ENCODE results near the gene HJURP.

Gene HJURP

DNA sequence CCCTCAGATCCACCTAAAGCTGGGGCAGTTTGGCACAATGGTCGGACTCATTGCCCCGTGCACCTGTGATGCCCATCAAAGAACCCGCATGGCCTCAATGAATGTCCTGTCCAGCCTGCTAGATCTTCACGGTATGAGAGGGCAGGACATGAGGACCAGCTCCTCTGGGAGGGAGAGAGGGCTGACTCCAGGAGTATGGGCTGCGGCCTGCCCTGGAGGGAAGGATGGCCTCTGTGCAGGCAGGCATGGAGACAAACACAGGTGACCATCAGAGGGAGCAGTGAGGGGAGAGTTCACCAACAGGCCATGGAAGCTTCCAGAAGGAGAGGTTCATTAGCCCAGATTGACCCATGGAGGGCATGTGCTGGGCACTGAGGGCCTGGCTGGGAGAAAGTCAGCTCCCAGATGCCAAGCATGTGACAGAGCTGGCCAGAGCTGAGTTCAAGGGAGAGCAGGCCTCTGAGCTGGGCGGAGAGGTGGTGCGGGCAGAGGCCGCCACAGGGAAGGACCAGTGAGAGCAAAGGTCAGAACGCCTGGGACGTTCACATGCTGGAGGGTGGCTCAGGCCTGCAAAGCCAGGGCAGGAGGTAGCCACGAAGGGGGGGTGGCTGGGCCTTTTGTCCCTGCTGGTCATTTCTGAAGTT, 36.2 kb downstream of the HJURP start:
- TF ChIP-seq, protein P1, sequence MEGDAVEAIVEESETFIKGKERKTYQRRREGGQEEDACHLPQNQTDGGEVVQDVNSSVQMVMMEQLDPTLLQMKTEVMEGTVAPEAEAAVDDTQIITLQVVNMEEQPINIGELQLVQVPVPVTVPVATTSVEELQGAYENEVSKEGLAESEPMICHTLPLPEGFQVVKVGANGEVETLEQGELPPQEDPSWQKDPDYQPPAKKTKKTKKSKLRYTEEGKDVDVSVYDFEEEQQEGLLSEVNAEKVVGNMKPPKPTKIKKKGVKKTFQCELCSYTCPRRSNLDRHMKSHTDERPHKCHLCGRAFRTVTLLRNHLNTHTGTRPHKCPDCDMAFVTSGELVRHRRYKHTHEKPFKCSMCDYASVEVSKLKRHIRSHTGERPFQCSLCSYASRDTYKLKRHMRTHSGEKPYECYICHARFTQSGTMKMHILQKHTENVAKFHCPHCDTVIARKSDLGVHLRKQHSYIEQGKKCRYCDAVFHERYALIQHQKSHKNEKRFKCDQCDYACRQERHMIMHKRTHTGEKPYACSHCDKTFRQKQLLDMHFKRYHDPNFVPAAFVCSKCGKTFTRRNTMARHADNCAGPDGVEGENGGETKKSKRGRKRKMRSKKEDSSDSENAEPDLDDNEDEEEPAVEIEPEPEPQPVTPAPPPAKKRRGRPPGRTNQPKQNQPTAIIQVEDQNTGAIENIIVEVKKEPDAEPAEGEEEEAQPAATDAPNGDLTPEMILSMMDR (IDR thresholded peaks at IDR 0.05; ENCODE audit: low read depth, low read length) = no peak
- DNase-seq (ENCODE audit: extremely low read depth, low read depth) = no peak

DNA sequence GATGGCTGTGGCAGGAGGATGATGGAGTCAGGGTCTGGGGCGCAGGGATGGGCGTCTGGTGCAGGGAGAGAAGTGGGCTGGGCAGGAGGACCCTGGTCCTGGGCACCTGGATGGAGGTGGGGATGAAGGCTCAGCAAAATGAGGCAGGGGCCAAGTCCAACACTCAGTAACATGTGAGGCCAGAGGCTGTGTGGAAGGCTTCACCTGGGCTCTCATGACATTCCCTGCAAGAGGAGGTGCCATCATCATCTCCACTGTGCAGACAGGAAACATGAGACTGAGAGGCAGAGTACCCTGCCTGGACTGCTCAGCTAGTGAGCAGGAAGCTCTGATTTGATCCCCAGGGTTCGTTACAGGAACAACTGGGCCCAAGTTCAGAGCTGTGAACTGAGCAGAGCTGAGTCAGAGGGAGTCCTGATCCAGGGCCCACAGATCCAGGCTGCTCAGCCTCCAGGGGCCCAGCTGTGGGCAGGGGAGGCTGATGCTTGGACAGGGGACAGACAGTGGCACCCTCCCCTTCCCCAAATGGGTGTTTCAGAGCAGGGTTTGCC, 36.9 kb downstream of the HJURP start:
- TF ChIP-seq, protein P1 (IDR thresholded peaks at IDR 0.05; ENCODE audit: low read depth, low read length) = no peak

DNA sequence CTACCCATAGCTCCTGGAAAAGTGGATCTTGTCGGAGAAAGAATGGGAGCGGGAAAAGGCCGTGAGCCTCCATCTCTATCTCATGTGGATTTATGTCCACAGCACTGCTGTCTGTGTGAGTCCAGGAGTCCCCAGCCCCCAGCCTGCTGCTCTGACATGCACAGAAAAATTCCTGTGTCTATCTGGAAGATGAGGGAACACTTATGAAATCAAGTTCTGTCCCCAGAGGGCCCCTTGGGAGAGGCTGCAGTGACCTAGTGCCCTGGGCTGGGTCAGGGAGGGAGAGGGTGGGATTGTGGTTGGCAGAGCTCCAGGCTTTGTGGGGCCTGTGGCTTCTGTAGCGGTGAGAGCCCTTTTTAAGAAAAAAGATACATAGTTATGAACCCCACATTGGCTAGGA, 37.6 kb downstream of the HJURP start:
- no peak for DNase-seq (ENCODE audit: extremely low read depth, low read depth)
- TF ChIP-seq, protein P1 (IDR thresholded peaks at IDR 0.05; ENCODE audit: low read depth, low read length) = no peak

More for the DNA sequence above, 36.9 kb downstream of the HJURP start:
- no peak for DNase-seq (ENCODE audit: extremely low read depth, low read depth)

DNA sequence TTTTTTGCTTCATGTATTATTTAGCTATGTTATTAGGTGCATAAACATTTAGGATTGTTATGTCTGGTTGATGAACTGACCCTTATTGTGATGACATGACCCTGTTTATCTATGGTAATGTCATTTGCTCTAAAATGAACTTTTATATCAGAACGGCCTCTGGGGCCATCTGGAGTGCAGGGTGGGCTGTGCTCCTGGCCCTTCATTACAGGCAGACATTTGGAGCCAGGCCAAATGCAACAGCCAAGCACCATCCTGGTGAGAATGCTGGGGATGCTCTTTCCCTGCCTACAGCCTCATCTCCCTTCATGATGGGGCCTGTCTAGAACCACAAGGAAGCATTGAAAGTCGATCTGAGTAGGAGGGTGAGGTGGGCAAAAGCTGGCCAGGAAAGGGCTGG, 38.0 kb downstream of the HJURP start:
- no peak for DNase-seq (ENCODE audit: extremely low read depth, low read depth)
- TF ChIP-seq, protein P1 (IDR thresholded peaks at IDR 0.05; ENCODE audit: low read depth, low read length) = no peak

DNA sequence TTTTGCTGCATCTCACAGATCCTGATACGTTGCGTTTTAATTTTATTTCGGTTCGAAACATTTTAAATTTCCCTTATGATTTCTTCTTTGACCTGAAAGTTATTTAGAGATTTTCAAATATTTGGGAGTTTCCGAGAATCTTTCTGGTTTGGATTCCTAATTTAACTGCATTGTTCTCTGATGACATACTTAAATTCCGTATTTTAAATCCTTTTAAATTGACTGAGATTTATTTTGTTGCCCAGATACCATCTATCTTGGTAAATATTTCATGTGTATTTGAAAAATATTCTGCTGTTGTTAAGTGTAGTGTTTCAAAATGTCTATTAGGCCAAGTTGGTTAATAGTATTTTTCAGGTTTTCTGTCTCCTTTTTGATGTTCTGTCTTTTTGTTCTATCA, 38.5 kb downstream of the HJURP start:
- DNase-seq (ENCODE audit: extremely low read depth, low read depth) = no peak

DNA sequence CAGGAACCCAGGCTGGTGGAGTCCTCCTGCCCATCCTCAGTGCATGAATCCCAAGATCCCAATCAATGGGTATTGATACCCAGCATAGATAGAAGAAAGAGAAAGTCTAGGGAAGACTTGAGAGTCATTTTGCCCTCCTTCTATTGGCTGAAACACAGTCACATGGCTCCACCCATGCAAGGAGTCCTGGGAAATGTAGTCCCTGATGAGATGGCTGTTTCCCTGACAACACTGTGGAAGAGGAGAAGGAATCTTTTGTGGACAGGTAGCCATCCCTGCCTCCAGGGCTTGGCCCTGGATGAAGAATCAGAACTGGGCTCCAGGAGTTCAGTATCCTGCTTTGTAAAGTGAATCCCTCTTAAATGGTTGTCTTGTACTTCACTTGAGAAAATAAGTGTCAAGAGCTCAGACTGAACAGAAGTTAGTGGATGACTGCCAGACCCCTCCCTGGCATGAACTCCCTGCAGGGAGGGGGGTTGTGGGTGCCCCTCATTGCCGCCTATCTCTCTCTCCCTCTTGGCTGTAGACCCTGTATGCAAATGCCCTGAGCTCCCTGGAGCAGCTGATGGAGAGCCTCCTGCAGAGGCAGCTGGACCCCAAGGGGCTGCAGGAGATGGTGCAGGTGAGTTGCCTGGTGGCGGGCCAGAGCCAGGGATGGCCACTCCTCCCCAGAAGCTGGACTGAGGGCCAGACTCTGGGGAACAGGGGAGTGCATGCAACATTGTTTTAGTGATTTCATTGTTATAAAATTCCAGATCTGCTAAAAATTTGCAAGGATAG, 40.1 kb downstream of the HJURP start:
- DNase-seq (ENCODE audit: extremely low read depth, low read depth) = no peak
- TF ChIP-seq, protein P1 (IDR thresholded peaks at IDR 0.05; ENCODE audit: low read depth, low read length) = no peak

More for the DNA sequence above, 38.5 kb downstream of the HJURP start:
- TF ChIP-seq, protein P1 (IDR thresholded peaks at IDR 0.05; ENCODE audit: low read depth, low read length) = no peak
